BJ (cell line): ENCODE results near the gene HADHB. TPM values are rescaled to one million over a fixed set of nuclear protein-coding genes. Genes with fewer than 3 reads are reported as not detected.

Experiments used
- CTCF ChIA-PET: fragments of 350-600 bp; formaldehyde crosslinking; extraction: SDS; loops from one replicate; lab custom pipeline; 2021; ENCODE audit warnings: antibody characterized with exemption, inconsistent platforms; lab: Yijun Ruan, JAX
- POLR2A ChIA-PET: fragments of 300-600 bp; sonication (Branson Sonifier 250); formaldehyde crosslinking; extraction: SDS; loops from one replicate; lab custom pipeline; 2021; ENCODE audit warnings: antibody characterized with exemption; lab: Charles Lee
- DNase-seq: peaks from one replicate; pipeline ENCODE4 v3.0.0-alpha.2; 2011; ENCODE audit warnings: low read depth
- H3K27me3 ChIP-seq: 2 replicates; pipeline ENCODE4 v1.6.0; 2011; ENCODE audit warnings: low read length; ENCODE audit not compliant: control insufficient read depth, insufficient read depth
- H3K36me3 ChIP-seq: 2 replicates; pipeline ENCODE4 v1.5.1; 2011; ENCODE audit warnings: low read length; ENCODE audit not compliant: control insufficient read depth, insufficient read depth
- H3K4me3 ChIP-seq: 2 replicates; pipeline ENCODE4 v1.5.1; 2011; ENCODE audit warnings: low read depth, mild to moderate bottlenecking, control low read depth, low read length
- polyA plus RNA-seq: library from polyadenylated mRNA; depleted of rRNA; stranded (reverse); fragments of >200 nt; gene quantifications from 2 replicates; pipeline ENCODE4 v1.2.3, GENCODE V29; 2011
- TF ChIP-seq, protein P1 (sequence below): IDR thresholded peaks from 2 replicates; pipeline ENCODE4 v1.5.1; 2011; ENCODE audit warnings: low read depth, mild to moderate bottlenecking, control low read depth, inconsistent platforms, low read length, moderate library complexity; ENCODE audit not compliant: insufficient read depth

Gene HADHB
- polyA plus RNA-seq, 1 experiment: 99.4 TPM

DNA sequence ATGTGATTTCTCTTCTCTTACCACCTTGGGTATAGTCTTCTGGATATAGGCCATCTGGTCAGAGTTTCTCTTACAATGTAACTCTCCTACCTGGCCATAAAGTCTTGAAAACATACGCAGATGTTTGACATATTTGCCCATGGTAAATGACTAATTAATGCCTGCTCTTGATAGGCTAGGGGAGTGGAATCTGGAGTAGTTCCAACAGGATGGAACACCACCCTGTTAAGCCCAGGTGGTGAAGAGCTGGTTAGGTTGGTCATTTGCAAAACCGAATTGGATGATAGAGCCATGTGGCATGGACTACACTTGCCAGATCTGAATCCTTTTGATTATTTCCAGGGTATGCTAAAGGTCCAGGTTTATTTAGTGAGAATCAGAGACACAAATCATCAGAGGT, 36.5 kb downstream of the HADHB start:
- ChIA-PET CTCF (no interaction called here), POLR2A (interaction anchor here (0.6 kb wide), 1 partner anchor 31 kb away, joined by 7 read pairs; no protein-coding TSS in a partner anchor)
- Histone ChIP-seq H3K27me3 (no peaks in the 10 kb centered on the region), H3K36me3 (peaks cover 11% of the 10 kb centered on the region), H3K4me3 (no peak overlapping the region)
- TF ChIP-seq, protein P1, sequence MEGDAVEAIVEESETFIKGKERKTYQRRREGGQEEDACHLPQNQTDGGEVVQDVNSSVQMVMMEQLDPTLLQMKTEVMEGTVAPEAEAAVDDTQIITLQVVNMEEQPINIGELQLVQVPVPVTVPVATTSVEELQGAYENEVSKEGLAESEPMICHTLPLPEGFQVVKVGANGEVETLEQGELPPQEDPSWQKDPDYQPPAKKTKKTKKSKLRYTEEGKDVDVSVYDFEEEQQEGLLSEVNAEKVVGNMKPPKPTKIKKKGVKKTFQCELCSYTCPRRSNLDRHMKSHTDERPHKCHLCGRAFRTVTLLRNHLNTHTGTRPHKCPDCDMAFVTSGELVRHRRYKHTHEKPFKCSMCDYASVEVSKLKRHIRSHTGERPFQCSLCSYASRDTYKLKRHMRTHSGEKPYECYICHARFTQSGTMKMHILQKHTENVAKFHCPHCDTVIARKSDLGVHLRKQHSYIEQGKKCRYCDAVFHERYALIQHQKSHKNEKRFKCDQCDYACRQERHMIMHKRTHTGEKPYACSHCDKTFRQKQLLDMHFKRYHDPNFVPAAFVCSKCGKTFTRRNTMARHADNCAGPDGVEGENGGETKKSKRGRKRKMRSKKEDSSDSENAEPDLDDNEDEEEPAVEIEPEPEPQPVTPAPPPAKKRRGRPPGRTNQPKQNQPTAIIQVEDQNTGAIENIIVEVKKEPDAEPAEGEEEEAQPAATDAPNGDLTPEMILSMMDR: no peak
- DNase-seq: no peak

DNA sequence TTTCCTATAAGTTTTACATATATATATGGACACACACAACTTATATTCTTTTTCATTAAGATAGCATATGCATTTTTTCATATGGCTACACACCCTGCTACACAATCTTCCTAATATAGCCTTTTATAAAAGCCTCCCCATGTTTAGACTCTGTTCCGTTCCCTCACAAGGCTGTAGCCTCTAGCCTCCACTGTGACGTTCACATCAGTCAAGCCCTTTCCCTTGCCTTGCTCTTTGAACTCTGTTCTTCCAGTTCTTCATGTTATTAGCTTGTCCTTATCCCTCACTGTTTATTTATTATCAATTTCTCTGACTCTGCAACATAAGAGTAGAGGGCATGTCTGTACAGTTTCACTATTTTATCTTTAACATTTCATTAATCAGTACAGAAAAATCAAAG, 38.9 kb downstream of the HADHB start:
- Histone ChIP-seq H3K27me3 (no peaks in the 10 kb centered on the region), H3K4me3 (no peak overlapping the region), H3K36me3 (peaks cover 11% of the 10 kb centered on the region)
- DNase-seq: no peak
- ChIA-PET CTCF (interaction anchor here (1.0 to 1.6 kb wide), 2 partner anchors 9 to 13 kb away, joined by 3 to 4 read pairs; no protein-coding TSS in a partner anchor), POLR2A (no interaction called here)
- TF ChIP-seq, protein P1: no peak

DNA sequence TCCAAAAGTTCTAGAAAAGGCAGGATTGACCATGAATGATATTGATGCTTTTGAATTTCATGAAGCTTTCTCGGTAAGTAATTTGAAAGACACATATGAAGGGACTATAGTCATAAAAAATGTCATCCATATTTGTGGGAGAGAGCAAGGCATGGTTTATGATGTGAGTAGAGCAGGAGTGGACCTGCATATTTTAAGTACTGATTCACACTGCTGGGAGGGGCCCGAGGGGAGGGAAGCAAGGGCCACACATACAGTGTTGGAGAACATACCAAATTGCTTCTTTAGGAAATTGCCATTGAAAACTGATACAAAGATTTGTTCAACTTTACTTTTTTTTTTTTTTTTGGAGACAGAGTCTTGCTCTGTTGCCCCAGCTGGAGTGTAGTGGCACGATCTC, 39.4 kb downstream of the HADHB start:
- DNase-seq: peak; percentile 28
- peaks cover 9% of the 10 kb centered on the region for H3K36me3 ChIP-seq
- TF ChIP-seq, protein P1: no peak
- ChIA-PET POLR2A (no interaction called here), CTCF (interaction anchor here (1.0 to 1.6 kb wide), 2 partner anchors 9 to 14 kb away, joined by 3 to 4 read pairs; no protein-coding TSS in a partner anchor)
- no peak overlapping the region for H3K4me3 ChIP-seq
- no peaks in the 10 kb centered on the region for H3K27me3 ChIP-seq

DNA sequence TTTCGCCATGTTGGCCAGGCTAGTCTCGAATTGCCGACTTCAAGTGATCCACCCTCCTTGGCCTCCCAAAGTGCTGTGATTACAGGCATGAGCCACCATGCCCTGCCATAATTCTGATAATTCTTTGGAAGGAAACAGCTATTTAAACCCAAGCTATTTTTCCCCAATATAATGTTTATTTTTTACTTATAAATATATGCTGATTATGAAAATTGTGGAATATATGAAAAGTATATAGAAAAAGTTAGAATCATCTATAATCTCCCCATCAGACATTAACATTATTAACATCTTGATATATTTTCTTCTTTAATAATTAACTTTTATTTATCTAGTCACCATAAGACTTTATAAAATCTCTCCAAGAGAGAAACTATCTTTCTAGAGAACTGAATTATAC, 41.2 kb downstream of the HADHB start:
- CTCF ChIA-PET: no interaction called here
- H3K36me3 ChIP-seq: peaks cover 3% of the 10 kb centered on the region
- TF ChIP-seq, protein P1: no peak
- no peaks in the 10 kb centered on the region for H3K27me3 ChIP-seq
- DNase-seq: no peak
- POLR2A ChIA-PET: no interaction called here
- H3K4me3 ChIP-seq: no peak overlapping the region

DNA sequence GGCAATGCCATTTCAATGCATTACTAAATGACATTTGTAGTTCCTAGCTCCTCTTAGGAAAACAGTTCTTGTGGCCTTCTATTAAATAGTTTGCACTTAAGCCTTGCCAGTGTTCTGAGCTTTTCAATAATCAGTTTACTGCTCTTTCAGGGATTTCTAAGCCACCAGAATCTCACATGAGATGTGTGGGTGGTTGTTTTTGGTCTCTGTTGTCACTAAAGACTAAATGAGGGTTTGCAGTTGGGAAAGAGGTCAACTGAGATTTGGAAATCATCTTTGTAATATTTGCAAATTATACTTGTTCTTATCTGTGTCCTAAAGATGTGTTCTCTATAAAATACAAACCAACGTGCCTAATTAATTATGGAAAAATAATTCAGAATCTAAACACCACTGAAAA, 45.3 kb downstream of the HADHB start:
- TF ChIP-seq, protein P1: no peak
- Histone ChIP-seq H3K4me3 (no peak overlapping the region), H3K36me3 (0 out of 2 replicates have a peak, but pooled peaks cover 1% of the 10 kb centered on the region), H3K27me3 (no peaks in the 10 kb centered on the region)
- POLR2A ChIA-PET: no interaction called here
- DNase-seq: no peak
- CTCF ChIA-PET: no interaction called here
